H9 (cell line): ENCODE results near the gene DIAPH3. TPM values are rescaled to one million over a fixed set of nuclear protein-coding genes. Genes with fewer than 3 reads are reported as not detected.

ENCODE experiments used
- DNase-seq: peaks from one replicate; pipeline ENCODE4 v3.0.0-alpha.2; 2017
- H2AFZ ChIP-seq: one replicate; pipeline ENCODE4 v1.6.1; 2013; ENCODE audit warnings: mild to moderate bottlenecking, low read length, control low read depth, moderate library complexity
- H2AK5ac ChIP-seq: 2 replicates; pipeline ENCODE4 v1.6.1; 2013; ENCODE audit warnings: low read length, control low read depth, mixed read lengths; ENCODE audit not compliant: insufficient read length
- H2BK120ac ChIP-seq: one replicate; pipeline ENCODE4 v1.6.1; 2013; ENCODE audit warnings: low read depth, mild to moderate bottlenecking, low read length, control low read depth, inconsistent platforms; ENCODE audit not compliant: poor library complexity, severe bottlenecking
- H2BK12ac ChIP-seq: 2 replicates; pipeline ENCODE4 v1.6.1; 2013; ENCODE audit warnings: low read length, control low read depth, mixed read lengths, low read depth; ENCODE audit not compliant: insufficient read length
- H2BK15ac ChIP-seq: 2 replicates; pipeline ENCODE4 v1.6.1; 2013; ENCODE audit warnings: low read depth, low read length, control low read depth
- H2BK20ac ChIP-seq: one replicate; pipeline ENCODE4 v1.6.1; 2013; ENCODE audit warnings: low read depth, mild to moderate bottlenecking, low read length, control low read depth, inconsistent platforms; ENCODE audit not compliant: poor library complexity, severe bottlenecking
- H2BK5ac ChIP-seq: 2 replicates; pipeline ENCODE4 v1.6.1; 2013; ENCODE audit warnings: low read length, control low read depth, mixed read lengths; ENCODE audit not compliant: insufficient read length
- H3K14ac ChIP-seq: 2 replicates; pipeline ENCODE4 v1.6.1; 2013; ENCODE audit warnings: low read length, control low read depth; ENCODE audit not compliant: insufficient read depth
- H3K18ac ChIP-seq: 2 replicates; pipeline ENCODE4 v1.6.1; 2013; ENCODE audit warnings: low read depth, mild to moderate bottlenecking, mixed read lengths, low read length, control low read depth; ENCODE audit not compliant: insufficient read length
- H3K23ac ChIP-seq: 2 replicates; pipeline ENCODE4 v1.6.1; 2013; ENCODE audit warnings: low read length, control low read depth, mixed read lengths, low read depth; ENCODE audit not compliant: insufficient read length
- H3K23me2 ChIP-seq: 2 replicates; pipeline ENCODE4 v1.6.1; 2013; ENCODE audit warnings: low read depth, mild to moderate bottlenecking, mixed read lengths, low read length, control low read depth; ENCODE audit not compliant: insufficient read length, poor library complexity, severe bottlenecking
- H3K27ac ChIP-seq: 2 replicates; pipeline ENCODE4 v1.5.1; 2013; ENCODE audit warnings: low read length, control low read depth, mixed read lengths, low read depth; ENCODE audit not compliant: insufficient read length
- H3K27me3 ChIP-seq: 2 replicates; pipeline ENCODE4 v1.6.1; 2013; ENCODE audit warnings: low read length, control low read depth, inconsistent platforms; ENCODE audit not compliant: insufficient read depth
- H3K4ac ChIP-seq: 2 replicates; pipeline ENCODE4 v1.6.1; 2013; ENCODE audit warnings: low read depth, mild to moderate bottlenecking, control low read depth, inconsistent platforms, low read length, moderate library complexity
- H3K4me1 ChIP-seq: 2 replicates; pipeline ENCODE4 v1.6.1; 2013; ENCODE audit warnings: low read length, control low read depth, inconsistent platforms; ENCODE audit not compliant: insufficient read depth
- H3K4me2 ChIP-seq: 2 replicates; pipeline ENCODE4 v1.6.1; 2013; ENCODE audit warnings: low read length, control low read depth, mixed read lengths; ENCODE audit not compliant: insufficient read length, insufficient read depth
- H3K56ac ChIP-seq: 2 replicates; pipeline ENCODE4 v1.6.1; 2013; ENCODE audit warnings: low read depth, mild to moderate bottlenecking, mixed read lengths, low read length, control low read depth; ENCODE audit not compliant: insufficient read length
- H3K79me1 ChIP-seq: 2 replicates; pipeline ENCODE4 v1.6.1; 2013; ENCODE audit warnings: low read depth, mild to moderate bottlenecking, moderate library complexity, low read length, control low read depth, inconsistent platforms; ENCODE audit not compliant: insufficient read depth, poor library complexity, severe bottlenecking
- H3K79me2 ChIP-seq: 2 replicates; pipeline ENCODE4 v1.6.1; 2013; ENCODE audit warnings: low read length, control low read depth, inconsistent platforms; ENCODE audit not compliant: insufficient read depth
- H3K9ac ChIP-seq: 2 replicates; pipeline ENCODE4 v1.6.1; 2013; ENCODE audit warnings: low read length, control low read depth, mixed read lengths; ENCODE audit not compliant: insufficient read length; ENCODE audit errors: extremely low read depth
- H3K9me3 ChIP-seq: one replicate; pipeline ENCODE4 v1.6.1; 2013; ENCODE audit warnings: low read depth, low read length, inconsistent platforms; ENCODE audit not compliant: control insufficient read depth
- H3T11ph ChIP-seq: one replicate; pipeline ENCODE4 v1.6.1; 2013; ENCODE audit warnings: mild to moderate bottlenecking, low read length, control low read depth, inconsistent platforms
- H4K20me1 ChIP-seq: one replicate; pipeline ENCODE4 v1.6.1; 2013; ENCODE audit not compliant: control insufficient read depth, insufficient read length, insufficient read depth
- H4K5ac ChIP-seq: 2 replicates; pipeline ENCODE4 v1.6.1; 2013; ENCODE audit warnings: low read depth, mild to moderate bottlenecking, mixed read lengths, low read length, control low read depth; ENCODE audit not compliant: insufficient read length
- H4K8ac ChIP-seq: replicated peaks from 2 replicates; pipeline ENCODE4 v1.6.1; 2013; ENCODE audit warnings: low read length, control low read depth, mixed read lengths, low read depth; ENCODE audit not compliant: insufficient read length
- H4K91ac ChIP-seq: 2 replicates; pipeline ENCODE4 v1.6.1; 2013; ENCODE audit warnings: low read depth, mild to moderate bottlenecking, moderate library complexity, mixed read lengths, low read length, control low read depth; ENCODE audit not compliant: insufficient read length
- H3K27ac Mint-ChIP-seq, 3 experiments: 2 replicates in 2 of 3; 3 replicates in 1 of 3; pipeline ENCODE4 v1.8.0; 2020 to 2021; ENCODE audit warnings: mixed read lengths in 3 of 3, mild to moderate bottlenecking in 1 of 3, moderate library complexity in 1 of 3
- H3K27me3 Mint-ChIP-seq: 2 replicates; pipeline ENCODE4 v1.8.0; 2021; ENCODE audit warnings: low read depth, mild to moderate bottlenecking, moderate library complexity, mixed read lengths
- H3K36me3 Mint-ChIP-seq, 3 experiments: 2 replicates in 2 of 3; 3 replicates in 1 of 3; pipeline ENCODE4 v1.8.0; 2020 to 2021; ENCODE audit warnings: low read depth in 3 of 3, mixed read lengths in 3 of 3; ENCODE audit not compliant: insufficient read depth in 1 of 3
- H3K4me1 Mint-ChIP-seq, 2 experiments: 2 replicates each; pipeline ENCODE4 v1.8.0; 2020; ENCODE audit warnings: mixed read lengths in 2 of 2
- H3K4me3 Mint-ChIP-seq, 2 experiments: 2 replicates in 1 of 2; 3 replicates in 1 of 2; pipeline ENCODE4 v1.8.0; 2020 to 2021; ENCODE audit warnings: mild to moderate bottlenecking in 2 of 2, mixed read lengths in 2 of 2, moderate library complexity in 1 of 2
- H3K9me3 Mint-ChIP-seq, 2 experiments: 2 replicates in 1 of 2; 3 replicates in 1 of 2; pipeline ENCODE4 v1.8.0; 2020; ENCODE audit warnings: mild to moderate bottlenecking in 2 of 2, mixed read lengths in 2 of 2, moderate library complexity in 1 of 2
- WGBS: extraction: QIAGEN DNeasy Blood & Tissue Kit; methylation state at CpG from one replicate; pipeline ENCODE4 v1.1.7; 2013; ENCODE audit warnings: missing lambda C conversion rate, low lambda C conversion rate, mixed read lengths; ENCODE audit not compliant: insufficient read length; ENCODE audit errors: extremely low coverage; 5-methylcytosine and 5-hydroxymethylcytosine counted together
- total RNA-seq: library from RNA; stranded (reverse); gene quantifications from 2 replicates; pipeline ENCODE4 v1.2.1, GENCODE V29; 2021
- TF ChIP-seq, protein P1 (sequence below): fragments of 200-600 bp; sonication (generic); conservative IDR thresholded peaks from 3 replicates; pipeline ENCODE4 v1.8.0; 2021; ENCODE audit warnings: antibody characterized with exemption, mild to moderate bottlenecking

Gene DIAPH3
- total RNA-seq, 1 experiment from 2014 or later, result 23.1 TPM

GRCh38 chr13:60165391-60166099 lies 1.8 kb upstream of the DIAPH3 start:
- peaks cover 6% of the 10 kb centered on the region for H3K23me2 ChIP-seq
- peaks cover 5% of the 10 kb centered on the region for H3K4me1 ChIP-seq
- Mint-ChIP-seq H3K27ac (peak overlapping the region; percentile 96 to 98 (median 97); a peak in 6 of 7 replicates), H3K36me3 (peaks cover 8 to 21% (median 10%) of the 10 kb centered on the region in 3 experiments), H3K9me3 (no peaks in the 10 kb centered on the region; a peak in 1 of 5 replicates), H3K4me3 (peak overlapping the region; percentile 3 to 96; a peak in 3 of 5 replicates), H3K4me1 (peaks cover 30 to 36% of the 10 kb centered on the region in 2 experiments), H3K27me3 (no peaks in the 10 kb centered on the region)
- no peak overlapping the region for H3K56ac ChIP-seq
- H3K9me3 ChIP-seq, result no peaks in the 10 kb centered on the region
- TF ChIP-seq, protein P1, sequence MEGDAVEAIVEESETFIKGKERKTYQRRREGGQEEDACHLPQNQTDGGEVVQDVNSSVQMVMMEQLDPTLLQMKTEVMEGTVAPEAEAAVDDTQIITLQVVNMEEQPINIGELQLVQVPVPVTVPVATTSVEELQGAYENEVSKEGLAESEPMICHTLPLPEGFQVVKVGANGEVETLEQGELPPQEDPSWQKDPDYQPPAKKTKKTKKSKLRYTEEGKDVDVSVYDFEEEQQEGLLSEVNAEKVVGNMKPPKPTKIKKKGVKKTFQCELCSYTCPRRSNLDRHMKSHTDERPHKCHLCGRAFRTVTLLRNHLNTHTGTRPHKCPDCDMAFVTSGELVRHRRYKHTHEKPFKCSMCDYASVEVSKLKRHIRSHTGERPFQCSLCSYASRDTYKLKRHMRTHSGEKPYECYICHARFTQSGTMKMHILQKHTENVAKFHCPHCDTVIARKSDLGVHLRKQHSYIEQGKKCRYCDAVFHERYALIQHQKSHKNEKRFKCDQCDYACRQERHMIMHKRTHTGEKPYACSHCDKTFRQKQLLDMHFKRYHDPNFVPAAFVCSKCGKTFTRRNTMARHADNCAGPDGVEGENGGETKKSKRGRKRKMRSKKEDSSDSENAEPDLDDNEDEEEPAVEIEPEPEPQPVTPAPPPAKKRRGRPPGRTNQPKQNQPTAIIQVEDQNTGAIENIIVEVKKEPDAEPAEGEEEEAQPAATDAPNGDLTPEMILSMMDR, result no peak
- peaks cover 12% of the 10 kb centered on the region; the same call in 1 of the 2 replicates for H3K79me2 ChIP-seq
- H2BK15ac ChIP-seq, result no peak overlapping the region
- no peak overlapping the region for H3K4ac ChIP-seq
- no peak overlapping the region for H3K23ac ChIP-seq
- H4K91ac ChIP-seq, result no peak overlapping the region
- no peak overlapping the region for H2AK5ac ChIP-seq
- peak overlapping the region; percentile 94 for H3K4me2 ChIP-seq
- H3K18ac ChIP-seq, result no peak overlapping the region
- H2AFZ ChIP-seq, result no peak overlapping the region
- no peak for DNase-seq
- no peaks in the 10 kb centered on the region for H4K20me1 ChIP-seq
- no peak overlapping the region for H3K14ac ChIP-seq
- H3K79me1 ChIP-seq, result no peaks in the 10 kb centered on the region
- no peak overlapping the region for H4K5ac ChIP-seq
- no peak overlapping the region for H2BK12ac ChIP-seq
- no peaks in the 10 kb centered on the region for H3K27me3 ChIP-seq
- no peak overlapping the region for H4K8ac ChIP-seq
- H2BK120ac ChIP-seq, result no peak overlapping the region
- no peak overlapping the region for H2BK20ac ChIP-seq
- H2BK5ac ChIP-seq, result no peak overlapping the region
- H3T11ph ChIP-seq, result no peak overlapping the region
- WGBS, result no CpG with 5 or more reads among the region's 3 CpGs
- no peak overlapping the region for H3K9ac ChIP-seq
- peak overlapping the region; percentile 94 for H3K27ac ChIP-seq
